Spleen (tissue), 11 donors: ENCODE data around the gene POMP. TPM values are rescaled to one million over a fixed set of nuclear protein-coding genes. Genes with fewer than 3 reads are reported as not detected.

ENCODE experiments used
- DNase-seq: peaks from one replicate; pipeline ENCODE4 v3.0.0-alpha.2; 2020
- H3K27ac ChIP-seq, 8 donors: fragments of 200-600 bp; sonication (generic) in 7 of 8; 1 replicate in 4 of 8; 2 replicates in 4 of 8; pipeline versions ENCODE4 v1.5.0 to v1.8.0; 2016 to 2021; ENCODE audit warnings: inconsistent platforms in 4 of 8, mild to moderate bottlenecking in 4 of 8, moderate library complexity in 1 of 8
- H3K27me3 ChIP-seq, 7 donors: fragments of 200-600 bp; sonication (generic) in 6 of 7; replicated peaks in 1 of 7; 1 replicate in 4 of 7; 2 replicates in 3 of 7; pipeline versions ENCODE4 v1.5.0 to v1.8.0; 2016 to 2021; ENCODE audit warnings: inconsistent platforms in 3 of 7, mild to moderate bottlenecking in 1 of 7
- H3K36me3 ChIP-seq, 6 donors: fragments of 200-600 bp; sonication (generic) in 5 of 6; 1 replicate in 4 of 6; 2 replicates in 2 of 6; pipeline versions ENCODE4 v1.5.0 to v1.8.0; 2016 to 2021; ENCODE audit warnings: inconsistent platforms in 2 of 6
- H3K4me1 ChIP-seq, 6 donors: fragments of 200-600 bp; sonication (generic) in 5 of 6; 1 replicate in 3 of 6; 2 replicates in 3 of 6; pipeline versions ENCODE4 v1.5.0 to v1.8.0; 2016 to 2021; ENCODE audit warnings: inconsistent platforms in 3 of 6
- H3K4me3 ChIP-seq, 8 donors: fragments of 200-600 bp; sonication (generic) in 7 of 8; 1 replicate in 4 of 8; 2 replicates in 4 of 8; pipeline versions ENCODE4 v1.5.0 to v1.8.0; 2016 to 2021; ENCODE audit warnings: inconsistent platforms in 4 of 8, mild to moderate bottlenecking in 4 of 8, moderate library complexity in 2 of 8
- H3K9me3 ChIP-seq, 8 donors: fragments of 200-600 bp; sonication (generic) in 7 of 8; 1 replicate in 4 of 8; 2 replicates in 4 of 8; pipeline versions ENCODE4 v1.5.0 to v1.8.0; 2016 to 2021; ENCODE audit warnings: inconsistent platforms in 4 of 8
- CTCF ChIP-seq, 11 experiments: fragments of 200-600 bp in 7 of 11; fragments of 450-650 bp in 4 of 11; sonication (generic) in 4 of 11; IDR thresholded peaks in 8 of 11; conservative IDR thresholded peaks in 3 of 11; 1 replicate in 7 of 11; 2 replicates in 4 of 11; pipeline versions ENCODE4 v1.4.0 to v1.8.0; 2016 to 2021; ENCODE audit warnings: antibody characterized with exemption in 11 of 11, inconsistent platforms in 4 of 11, mild to moderate bottlenecking in 1 of 11
- POLR2A ChIP-seq, 3 donors: fragments of 450-650 bp; IDR thresholded peaks; one replicate each; pipeline ENCODE4 v1.5.1; 2017; ENCODE audit warnings: antibody characterized with exemption in 3 of 3, mild to moderate bottlenecking in 1 of 3
- POLR2AphosphoS5 ChIP-seq, 3 donors: sonication (generic); formaldehyde crosslinking; IDR thresholded peaks; one replicate each; pipeline ENCODE4 v1.5.1; 2017; ENCODE audit warnings: antibody characterized with exemption in 3 of 3
- WGBS, 5 donors: extraction: QIAGEN DNeasy Blood & Tissue Kit in 3 of 5; methylation state at CpG; one replicate each; pipeline versions ENCODE4 v1.1.5 to v1.1.7; 2013 to 2018; 5-methylcytosine and 5-hydroxymethylcytosine counted together
- intact Hi-C: fragments of 100-400 bp; cut with DNase I; formaldehyde crosslinking; loops from one replicate; pipeline ENCODE4 v1.15.0; 2023; ENCODE audit warnings: low total_unique reads
- polyA plus RNA-seq, 3 donors: library from polyadenylated mRNA; stranded (reverse); fragments of 200-250 nt; gene quantifications; one replicate each; pipeline ENCODE4 v1.2.1, GENCODE V29; 2013
- total RNA-seq, 7 donors: library from RNA; depleted of rRNA in 3 of 7; stranded (reverse); fragments of >200 nt in 3 of 7; fragmentation: NEBNext Ultra II Directional in 4 of 7; extraction: Animal tissue kit (Norgen Biotek cat#: 25700) in 4 of 7; gene quantifications; one replicate each; pipeline versions ENCODE4 v1.1.0 to v1.2.1, GENCODE V29; 2016 to 2021
- donor health status: healthy with polysubstance abuse.
- donor health status: DM: no; HTN: no; CAD: no; lungs with moderate emphysema.
- donor health status: DM: no; HTN: no; CAD: no.
- donor health status: Bipolar disorder and iron deficiency.
- donor health status: healthy.
- donor health status: DM: no; HTN: no; CAD: no.
- donor health status: DM: yes; HTN: yes; CAD: no.

Gene POMP
- total and polyA plus RNA-seq, 10 donors = 28.8 to 97.5 (median 53.2) TPM

GRCh38 chr13:28610996-28611395 lies 47.9 kb upstream of the POMP start:
- H3K9me3 ChIP-seq = no peaks in the 10 kb centered on the region
- H3K27me3 ChIP-seq = no peaks in the 10 kb centered on the region
- WGBS, 5 donors = 75 to 88% (median 82%) methylated on average over 6 of the region's 6 CpGs
- DNase-seq = no peak
- no peak for TF ChIP-seq POLR2A (IDR thresholded peaks at IDR 0.05)
- no peak for TF ChIP-seq CTCF (IDR thresholded peaks at IDR 0.05 in 8 of 11, conservative IDR thresholded peaks at IDR 0.05 in 3 of 11)
- no peak for TF ChIP-seq POLR2AphosphoS5 (IDR thresholded peaks at IDR 0.05)
- H3K36me3 ChIP-seq = no peaks in the 10 kb centered on the region
- peaks cover 0 to 10% (median 0%) of the 10 kb centered on the region in 6 donors for H3K4me1 ChIP-seq
- H3K27ac ChIP-seq = no peak overlapping the region
- H3K4me3 ChIP-seq = no peak overlapping the region
- intact Hi-C loops = no loop called here

GRCh38 chr13:28611654-28612131 lies 47.2 kb upstream of the POMP start:
- Histone ChIP-seq H3K9me3 (no peaks in the 10 kb centered on the region), H3K4me3 (no peak overlapping the region), H3K36me3 (no peaks in the 10 kb centered on the region), H3K27ac (no peak overlapping the region), H3K4me1 (peaks cover 0 to 10% (median 0%) of the 10 kb centered on the region in 6 donors), H3K27me3 (no peaks in the 10 kb centered on the region)
- DNase-seq = no peak
- 39 to 55% (median 48%) methylated on average over 7 of the region's 7 CpGs for WGBS, 5 donors
- TF ChIP-seq POLR2A (IDR thresholded peaks at IDR 0.05) (no peak), CTCF (IDR thresholded peaks at IDR 0.05 in 8 of 11, conservative IDR thresholded peaks at IDR 0.05 in 3 of 11) (no peak), POLR2AphosphoS5 (IDR thresholded peaks at IDR 0.05) (no peak)
- intact Hi-C loops = no loop called here

- 73 to 87% (median 82%) methylated on average over 4 of the region's 4 CpGs for WGBS, 5 donors
- Histone ChIP-seq H3K27ac (no peak overlapping the region), H3K4me1 (peaks cover 0 to 10% (median 3%) of the 10 kb centered on the region in 6 donors)
These were observed 45.4 kb upstream of the POMP start for GRCh38 chr13:28613562-28613961.

More at GRCh38 chr13:28613562-28613961, 45.4 kb upstream of the POMP start:
- intact Hi-C loops = no loop called here
- H3K9me3 ChIP-seq = no peaks in the 10 kb centered on the region
- TF ChIP-seq POLR2A (IDR thresholded peaks at IDR 0.05) (no peak), CTCF (IDR thresholded peaks at IDR 0.05 in 8 of 11, conservative IDR thresholded peaks at IDR 0.05 in 3 of 11) (no peak), POLR2AphosphoS5 (IDR thresholded peaks at IDR 0.05) (no peak)
- peaks cover 0 to 5% (median 0%) of the 10 kb centered on the region in 7 donors for H3K27me3 ChIP-seq
- H3K36me3 ChIP-seq = no peaks in the 10 kb centered on the region
- DNase-seq = no peak
- H3K4me3 ChIP-seq = no peak overlapping the region
